ENCODE measurements around the gene LCP1.

The LCP1 gene

GRCh38 chr13:46182491-46182877, 507 bp upstream of the LCP1 start:
- no peak overlapping the region for H3K4me3 ChIP-seq (ENCODE audit: control insufficient read depth, low read depth, low read length)
- TF ChIP-seq CTCF (conservative IDR thresholded peaks at IDR 0.05; ENCODE audit: control insufficient read depth, insufficient read depth, low read depth, low read length): no peak

GRCh38 chr13:46181377-46181839, 569 bp downstream of the LCP1 start:
- no peak for TF ChIP-seq CTCF (conservative IDR thresholded peaks at IDR 0.05; ENCODE audit: control insufficient read depth, insufficient read depth, low read depth, low read length)
- no peak for DNase-seq (ENCODE audit: low read depth)
- no peak overlapping the region for H3K4me3 ChIP-seq (ENCODE audit: control insufficient read depth, low read depth, low read length)

More at GRCh38 chr13:46182491-46182877, 507 bp upstream of the LCP1 start:
- DNase-seq (ENCODE audit: low read depth): no peak

- no peak for DNase-seq (ENCODE audit: low read depth)
- H3K4me3 ChIP-seq (ENCODE audit: control insufficient read depth, low read depth, low read length): no peak overlapping the region
- TF ChIP-seq CTCF (conservative IDR thresholded peaks at IDR 0.05; ENCODE audit: control insufficient read depth, insufficient read depth, low read depth, low read length): no peak
Measured at GRCh38 chr13:46179969-46180763, 1.8 kb downstream of the LCP1 start.

- no peak for DNase-seq (ENCODE audit: low read depth)
- H3K4me3 ChIP-seq (ENCODE audit: control insufficient read depth, low read depth, low read length): no peak overlapping the region
- TF ChIP-seq CTCF (conservative IDR thresholded peaks at IDR 0.05; ENCODE audit: control insufficient read depth, insufficient read depth, low read depth, low read length): no peak
Measured at GRCh38 chr13:46179491-46179908, 2.5 kb downstream of the LCP1 start.

GRCh38 chr13:46178821-46179220, 3.2 kb downstream of the LCP1 start:
- no peak for DNase-seq (ENCODE audit: low read depth)
- H3K4me3 ChIP-seq (ENCODE audit: control insufficient read depth, low read depth, low read length): no peak overlapping the region
- TF ChIP-seq CTCF (conservative IDR thresholded peaks at IDR 0.05; ENCODE audit: control insufficient read depth, insufficient read depth, low read depth, low read length): no peak

- no peak for TF ChIP-seq CTCF (conservative IDR thresholded peaks at IDR 0.05; ENCODE audit: control insufficient read depth, insufficient read depth, low read depth, low read length)
- no peak for DNase-seq (ENCODE audit: low read depth)
- H3K4me3 ChIP-seq (ENCODE audit: control insufficient read depth, low read depth, low read length): no peak overlapping the region
Measured at GRCh38 chr13:46178143-46178542, 3.8 kb downstream of the LCP1 start.
